Endothelial cell (in vitro differentiated cells): ENCODE data around the gene STATH. TPM values are rescaled to one million over a fixed set of nuclear protein-coding genes. Genes with fewer than 3 reads are reported as not detected.

Source experiments
- total RNA-seq: library from RNA; stranded (reverse); fragmentation: NEBNext Ultra II Directional; extraction: Animal tissue kit (Norgen Biotek cat#: 25700); gene quantifications from one replicate; pipeline ENCODE4 v1.2.1, GENCODE V29; 2021; ENCODE audit not compliant: unreplicated experiment

The STATH gene
- total RNA-seq, 1 donor from 2014 or later = not detected

Other genes with a start within 250 kb of the STATH start
- gene SULT1B1, start 235.3 kb upstream of the STATH start, total RNA-seq = not detected
- gene SULT1E1, start 135.8 kb upstream of the STATH start, total RNA-seq = not detected
- not detected for gene CSN1S1, start 64.9 kb upstream of the STATH start, total RNA-seq
- gene CSN2, start 30.2 kb upstream of the STATH start, total RNA-seq = not detected
- gene HTN3, start 32.5 kb downstream of the STATH start, total RNA-seq = not detected
- not detected for gene HTN1, start 54.5 kb downstream of the STATH start, total RNA-seq
- gene PRR27, start 158.3 kb downstream of the STATH start, total RNA-seq = not detected
- not detected for gene ODAM, start 199.8 kb downstream of the STATH start, total RNA-seq
- gene FDCSP, start 230.2 kb downstream of the STATH start, total RNA-seq = not detected
- not detected for gene CSN3, start 246.6 kb downstream of the STATH start, total RNA-seq